ENCODE results near the gene PIEZO1. TPM values are rescaled to one million over a fixed set of nuclear protein-coding genes. Genes with fewer than 3 reads are reported as not detected.
"Not testable (repeated sequence)": the region's sequence is repeated elsewhere in the genome, so short reads cannot be mapped to it uniquely, and the experiment has no call there.

Gene PIEZO1
- total RNA-seq, 5 donors from 2014 or later (not counting 1 experiment from before 2014, with no cell fraction given) = 139 to 274 (median 240) TPM

DNA sequence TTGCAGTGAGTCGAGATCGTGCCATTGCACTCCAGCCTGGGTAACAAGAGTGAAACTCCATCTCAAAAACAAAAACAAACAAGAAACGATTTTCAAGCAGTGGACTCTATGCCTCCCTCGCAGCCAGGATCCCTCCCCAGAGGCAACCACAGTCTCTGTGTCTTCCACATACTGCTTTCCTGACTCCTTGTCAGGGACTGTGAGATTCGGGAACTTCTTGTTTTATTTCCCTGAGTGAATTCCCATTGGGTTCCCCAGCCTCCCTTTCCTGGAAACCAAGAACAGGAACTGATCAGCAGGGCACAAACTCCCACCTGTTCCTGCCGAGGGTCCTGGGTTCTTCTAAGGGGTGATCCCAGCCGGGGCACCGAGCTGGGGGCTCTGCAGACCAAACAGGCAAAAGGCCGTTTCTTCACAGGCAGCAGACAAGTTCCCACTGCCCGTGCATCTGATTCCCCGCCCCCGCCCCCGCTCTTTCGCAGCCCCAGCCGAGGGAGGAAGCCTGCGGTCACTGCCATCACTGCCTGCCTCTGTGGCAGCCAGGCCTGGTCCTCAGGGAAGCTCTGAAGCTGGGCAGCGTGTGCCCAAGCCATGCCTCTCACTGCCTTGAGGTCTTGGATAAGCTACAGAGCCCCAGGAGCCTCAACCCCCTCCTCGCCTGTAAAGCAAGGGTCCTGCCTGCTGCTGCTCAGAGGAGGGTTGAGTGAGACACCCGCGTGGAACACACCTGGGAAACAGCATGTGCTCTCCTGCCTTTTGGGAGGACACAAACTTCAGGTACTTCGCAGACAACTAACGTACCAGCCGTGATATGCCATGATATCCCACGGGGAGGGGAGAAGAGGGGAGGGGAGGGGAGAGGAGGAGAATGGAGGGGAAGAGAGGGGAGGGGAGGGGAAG, 5.5 kb upstream of the PIEZO1 start:
- Mint-ChIP-seq H3K4me1 (peaks cover 42 to 55% (median 51%) of the 10 kb centered on the region in 3 donors), H3K4me3 (peak overlapping the region; percentile 41 to 63 (median 50)), H3K27ac (peak overlapping the region; percentile 90 to 93), H3K27me3 (no peaks in the 10 kb centered on the region), H3K36me3 (no peaks in the 10 kb centered on the region), H3K9me3 (no peaks in the 10 kb centered on the region)
- Histone ChIP-seq H3K4me1 (ENCODE audit: control insufficient read depth in 1 of 2, extremely low read depth in 1 of 2, insufficient read depth in 2 of 2, low read length in 2 of 2) (peaks cover 46 to 70% of the 10 kb centered on the region in 2 experiments), H3K36me3 (ENCODE audit: control insufficient read depth in 2 of 2, extremely low read depth in 1 of 2, insufficient read depth in 1 of 2, low read length in 1 of 2) (no peaks in the 10 kb centered on the region), H3K27me3 (replicated peaks in 1 of 2; ENCODE audit: control insufficient read depth in 2 of 2, extremely low read depth in 1 of 2, insufficient read depth in 2 of 2, low read length in 1 of 2) (no peaks in the 10 kb centered on the region), H3K4me3 (ENCODE audit: control insufficient read depth in 1 of 2, extremely low read depth in 1 of 2, low read length in 1 of 2) (peak overlapping the region; percentile 23 to 28), H3K27ac (ENCODE audit: low read length) (peak overlapping the region; percentile 73), H3K9me3 (no peaks in the 10 kb centered on the region)
- ATAC-seq (replicated peaks in 1 of 4) (peak; percentile 68 to 79 (median 74)), DNase-seq (peak in 29 of 35 experiments; percentile 39 to 80 (median 55))
- ChIA-PET POLR2A (no interaction called here), CTCF (no interaction called here)
- 3% methylated on average over 19 of the region's 24 CpGs for WGBS (ENCODE audit: insufficient coverage)

- no peak overlapping the region for H3K4me3 ChIP-seq (ENCODE audit: control insufficient read depth in 1 of 2, extremely low read depth in 1 of 2, low read length in 1 of 2)
- WGBS (ENCODE audit: insufficient coverage) = 57% methylated on average over 3 of the region's 7 CpGs
- H3K36me3 ChIP-seq (ENCODE audit: control insufficient read depth in 2 of 2, extremely low read depth in 1 of 2, insufficient read depth in 1 of 2, low read length in 1 of 2) = no peaks in the 10 kb centered on the region
- peak overlapping the region; percentile 29 for H3K27ac ChIP-seq (ENCODE audit: low read length)
- ChIA-PET CTCF (no interaction called here), POLR2A (no interaction called here)
- DNase-seq = no peak
- peak overlapping the region in 1 of 3 donors; percentile 63 for H3K4me3 Mint-ChIP-seq
- no peaks in the 10 kb centered on the region for H3K9me3 Mint-ChIP-seq
- peak overlapping the region; percentile 90 to 93 for H3K27ac Mint-ChIP-seq
- H3K4me1 Mint-ChIP-seq = peaks cover 33 to 46% (median 42%) of the 10 kb centered on the region in 3 donors
- H3K27me3 ChIP-seq (replicated peaks in 1 of 2; ENCODE audit: control insufficient read depth in 2 of 2, extremely low read depth in 1 of 2, insufficient read depth in 2 of 2, low read length in 1 of 2) = no peaks in the 10 kb centered on the region
- no peaks in the 10 kb centered on the region for H3K27me3 Mint-ChIP-seq
- no peaks in the 10 kb centered on the region for H3K9me3 ChIP-seq
- ATAC-seq (replicated peaks in 1 of 4) = no peak
- peaks cover 40 to 61% of the 10 kb centered on the region in 2 experiments for H3K4me1 ChIP-seq (ENCODE audit: control insufficient read depth in 1 of 2, extremely low read depth in 1 of 2, insufficient read depth in 2 of 2, low read length in 2 of 2)
- H3K36me3 Mint-ChIP-seq = no peaks in the 10 kb centered on the region
Observed at GRCh38 chr16:88789594-88789993, 4.6 kb upstream of the PIEZO1 start.

DNA sequence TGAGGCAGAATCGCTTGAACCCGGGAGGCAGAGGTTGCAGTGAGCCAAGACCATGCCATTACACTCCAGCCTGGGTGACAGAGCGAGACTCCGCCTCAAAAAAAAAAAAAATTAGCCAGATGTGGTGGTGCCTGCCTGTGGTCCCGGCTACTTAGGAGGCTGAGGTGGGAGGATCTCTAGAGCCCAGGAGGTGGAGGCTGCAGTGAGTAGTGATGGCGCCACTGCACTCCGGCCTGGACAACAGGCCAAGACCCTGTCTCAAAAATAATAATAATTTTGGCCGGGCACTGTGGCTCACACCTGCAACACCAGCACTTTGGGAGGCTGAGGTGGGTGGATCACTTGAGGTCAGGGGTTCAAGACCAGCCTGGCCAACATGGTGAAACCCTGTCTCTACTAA, 3.7 kb upstream of the PIEZO1 start:
- H3K27me3 ChIP-seq (replicated peaks in 1 of 2; ENCODE audit: control insufficient read depth in 2 of 2, extremely low read depth in 1 of 2, insufficient read depth in 2 of 2, low read length in 1 of 2); H3K36me3 ChIP-seq (ENCODE audit: control insufficient read depth in 2 of 2, extremely low read depth in 1 of 2, insufficient read depth in 1 of 2, low read length in 1 of 2); H3K27ac ChIP-seq (ENCODE audit: low read length); H3K27ac Mint-ChIP-seq; CTCF ChIA-PET; POLR2A ChIA-PET; H3K4me3 Mint-ChIP-seq; H3K4me3 ChIP-seq (ENCODE audit: control insufficient read depth in 1 of 2, extremely low read depth in 1 of 2, low read length in 1 of 2); H3K27me3 Mint-ChIP-seq; ATAC-seq (replicated peaks in 1 of 4); DNase-seq; H3K9me3 Mint-ChIP-seq; H3K36me3 Mint-ChIP-seq; H3K9me3 ChIP-seq: not testable (repeated sequence)
- peaks cover 34 to 58% of the 10 kb centered on the region in 2 experiments for H3K4me1 ChIP-seq (ENCODE audit: control insufficient read depth in 1 of 2, extremely low read depth in 1 of 2, insufficient read depth in 2 of 2, low read length in 2 of 2)
- 95% methylated on average over 4 of the region's 8 CpGs for WGBS (ENCODE audit: insufficient coverage)
- peaks cover 31 to 43% (median 38%) of the 10 kb centered on the region in 3 donors for H3K4me1 Mint-ChIP-seq

DNA sequence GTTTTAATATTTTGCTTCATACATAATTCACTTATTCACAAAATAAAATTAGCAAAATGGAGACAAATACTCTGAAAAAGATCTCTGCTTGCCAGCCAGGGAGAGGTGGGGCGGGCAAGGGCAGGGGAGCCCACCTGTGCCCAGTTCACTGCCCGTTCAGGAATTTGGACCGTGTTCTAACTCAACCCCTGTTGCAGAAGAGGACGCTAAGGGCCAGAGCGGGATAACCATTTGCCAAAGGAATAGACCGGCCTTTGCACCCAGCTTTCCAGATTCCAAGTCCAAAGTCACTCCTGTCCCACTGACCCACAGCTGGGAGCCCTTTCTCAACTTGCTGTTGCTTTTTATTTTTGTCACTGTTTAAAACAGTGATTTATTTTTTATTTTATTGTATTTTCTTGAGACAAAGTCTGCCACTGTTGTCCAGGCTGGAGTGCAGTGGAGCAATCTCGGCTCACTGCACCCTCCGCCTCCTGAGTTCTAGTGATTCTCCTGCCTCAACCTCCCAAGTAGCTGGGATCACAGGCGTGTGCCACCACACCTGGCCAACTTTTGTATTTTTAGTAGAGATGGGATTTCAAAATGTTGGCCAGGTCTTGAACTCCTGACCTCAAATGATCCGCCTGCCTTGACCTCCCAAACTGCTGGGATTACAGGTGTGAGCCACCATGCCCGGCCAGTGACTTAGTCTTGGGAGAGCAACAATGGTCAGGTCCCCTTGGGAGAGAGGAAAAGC, 2.7 kb upstream of the PIEZO1 start:
- POLR2A ChIA-PET = no interaction called here
- H3K9me3 Mint-ChIP-seq = no peaks in the 10 kb centered on the region
- Histone ChIP-seq H3K27me3 (replicated peaks in 1 of 2; ENCODE audit: control insufficient read depth in 2 of 2, extremely low read depth in 1 of 2, insufficient read depth in 2 of 2, low read length in 1 of 2) (no peaks in the 10 kb centered on the region), H3K27ac (ENCODE audit: low read length) (no peak overlapping the region), H3K4me1 (ENCODE audit: control insufficient read depth in 1 of 2, extremely low read depth in 1 of 2, insufficient read depth in 2 of 2, low read length in 2 of 2) (peaks cover 32 to 58% of the 10 kb centered on the region in 2 experiments), H3K9me3 (no peaks in the 10 kb centered on the region), H3K4me3 (ENCODE audit: control insufficient read depth in 1 of 2, extremely low read depth in 1 of 2, low read length in 1 of 2) (no peak overlapping the region), H3K36me3 (ENCODE audit: control insufficient read depth in 2 of 2, extremely low read depth in 1 of 2, insufficient read depth in 1 of 2, low read length in 1 of 2) (no peaks in the 10 kb centered on the region)
- no peaks in the 10 kb centered on the region for H3K36me3 Mint-ChIP-seq
- H3K4me1 Mint-ChIP-seq = peaks cover 35 to 43% (median 38%) of the 10 kb centered on the region in 3 donors
- H3K4me3 Mint-ChIP-seq = no peak overlapping the region
- no peaks in the 10 kb centered on the region for H3K27me3 Mint-ChIP-seq
- WGBS (ENCODE audit: insufficient coverage) = 97% methylated on average over 5 of the region's 11 CpGs
- DNase-seq (no peak), ATAC-seq (replicated peaks in 1 of 4) (no peak)
- peak overlapping the region; percentile 46 to 78 for H3K27ac Mint-ChIP-seq
- CTCF ChIA-PET = interaction anchor here in 1 of 2 donors (1.3 kb wide), 1 partner anchor 50 kb away, joined by 7 read pairs; no protein-coding TSS in a partner anchor

- peak overlapping the region; percentile 39 to 54 for H3K4me3 ChIP-seq (ENCODE audit: control insufficient read depth in 1 of 2, extremely low read depth in 1 of 2, low read length in 1 of 2)
- DNase-seq = peak in 1 of 35 experiments; percentile 34
- ATAC-seq (replicated peaks in 1 of 4) = peak; percentile 1 to 10 (median 6)
- CTCF ChIA-PET = interaction anchor here (0.6 to 1.5 kb wide), 4 partner anchors 18 to 95 kb away, joined by 3 to 7 read pairs (median 4); no protein-coding TSS in a partner anchor
- H3K27ac Mint-ChIP-seq = no peak overlapping the region
- peaks cover 0 to under 1% of the 10 kb centered on the region in 2 donors for H3K36me3 ChIP-seq (ENCODE audit: control insufficient read depth in 2 of 2, extremely low read depth in 1 of 2, insufficient read depth in 1 of 2, low read length in 1 of 2)
- H3K9me3 ChIP-seq = no peaks in the 10 kb centered on the region
- no peaks in the 10 kb centered on the region for H3K27me3 ChIP-seq (replicated peaks in 1 of 2; ENCODE audit: control insufficient read depth in 2 of 2, extremely low read depth in 1 of 2, insufficient read depth in 2 of 2, low read length in 1 of 2)
- H3K4me3 Mint-ChIP-seq = peak overlapping the region in 1 of 3 donors; percentile 66
- POLR2A ChIA-PET = no interaction called here
- H3K4me1 ChIP-seq (ENCODE audit: control insufficient read depth in 1 of 2, extremely low read depth in 1 of 2, insufficient read depth in 2 of 2, low read length in 2 of 2) = peaks cover 33 to 59% of the 10 kb centered on the region in 2 experiments
- no peaks in the 10 kb centered on the region for H3K27me3 Mint-ChIP-seq
- under 1% methylated on average over 31 of the region's 32 CpGs for WGBS (ENCODE audit: insufficient coverage)
- peaks cover 44 to 47% (median 45%) of the 10 kb centered on the region in 3 donors for H3K4me1 Mint-ChIP-seq
- no peak overlapping the region for H3K27ac ChIP-seq (ENCODE audit: low read length)
- no peaks in the 10 kb centered on the region for H3K9me3 Mint-ChIP-seq
- H3K36me3 Mint-ChIP-seq = no peaks in the 10 kb centered on the region
Observed at GRCh38 chr16:88784856-88785105, 239 bp downstream of the PIEZO1 start.

DNA sequence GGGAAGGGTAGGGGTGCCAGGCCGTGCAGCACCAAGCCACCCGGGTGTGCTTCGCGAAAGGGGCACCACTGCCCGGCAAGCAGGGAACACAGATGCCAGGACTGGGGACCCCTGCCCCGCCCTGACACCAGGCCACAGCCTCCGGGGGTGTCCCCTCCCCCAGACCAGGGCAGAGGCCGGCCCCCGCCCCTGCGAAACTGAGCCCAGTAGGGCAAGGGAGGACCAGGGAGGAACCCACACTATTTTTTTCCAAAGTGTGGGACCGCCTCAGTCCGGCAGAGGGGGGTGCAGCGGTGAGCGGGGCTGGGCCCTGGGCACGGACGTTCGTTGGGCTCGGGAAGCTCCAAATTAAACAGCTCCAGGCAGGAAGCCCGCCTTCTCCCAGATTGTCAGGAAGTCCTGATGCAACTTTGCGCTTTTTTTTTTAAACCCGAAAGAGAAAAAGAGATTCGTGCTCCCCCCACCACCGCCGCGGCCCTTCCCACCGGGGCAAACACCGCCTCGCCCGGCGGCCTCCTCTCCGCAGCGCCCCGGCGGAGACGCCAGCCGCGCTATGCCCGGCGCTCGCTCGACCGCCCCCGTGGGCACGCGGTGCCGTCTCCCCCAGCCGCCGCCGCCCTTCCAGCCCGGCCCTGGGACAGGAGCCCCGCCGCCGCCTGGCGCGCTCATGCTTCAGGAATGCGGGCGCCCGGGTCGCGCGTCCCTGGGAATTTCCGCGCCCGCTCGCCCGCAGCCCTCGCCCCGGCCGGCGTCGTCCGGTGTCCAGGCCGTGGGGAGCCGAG, 755 bp downstream of the PIEZO1 start:
- H3K27me3 ChIP-seq (replicated peaks in 1 of 2; ENCODE audit: control insufficient read depth in 2 of 2, extremely low read depth in 1 of 2, insufficient read depth in 2 of 2, low read length in 1 of 2) = no peaks in the 10 kb centered on the region
- CTCF ChIA-PET = interaction anchor here (0.6 to 1.5 kb wide), 4 partner anchors 19 to 94 kb away, joined by 3 to 7 read pairs (median 4); no protein-coding TSS in a partner anchor
- peaks cover 0 to 5% of the 10 kb centered on the region in 2 donors for H3K36me3 ChIP-seq (ENCODE audit: control insufficient read depth in 2 of 2, extremely low read depth in 1 of 2, insufficient read depth in 1 of 2, low read length in 1 of 2)
- 1% methylated on average over 65 of the region's 74 CpGs for WGBS (ENCODE audit: insufficient coverage)
- no peaks in the 10 kb centered on the region for H3K9me3 ChIP-seq
- no peaks in the 10 kb centered on the region for H3K36me3 Mint-ChIP-seq
- peaks cover 44 to 47% (median 44%) of the 10 kb centered on the region in 3 donors for H3K4me1 Mint-ChIP-seq
- peak overlapping the region; percentile 66 to 80 (median 74) for H3K4me3 Mint-ChIP-seq
- peak overlapping the region; percentile 80 to 96 for H3K27ac Mint-ChIP-seq
- DNase-seq (peak in 10 of 35 experiments; percentile 18 to 68 (median 46)), ATAC-seq (replicated peaks in 1 of 4) (peak in 1 of 4 experiments; percentile 12)
- H3K9me3 Mint-ChIP-seq = no peaks in the 10 kb centered on the region
- no peaks in the 10 kb centered on the region for H3K27me3 Mint-ChIP-seq
- H3K4me1 ChIP-seq (ENCODE audit: control insufficient read depth in 1 of 2, extremely low read depth in 1 of 2, insufficient read depth in 2 of 2, low read length in 2 of 2) = peaks cover 31 to 59% of the 10 kb centered on the region in 2 experiments
- POLR2A ChIA-PET = no interaction called here
- peak overlapping the region; percentile 79 for H3K27ac ChIP-seq (ENCODE audit: low read length)
- peak overlapping the region; percentile 39 to 54 for H3K4me3 ChIP-seq (ENCODE audit: control insufficient read depth in 1 of 2, extremely low read depth in 1 of 2, low read length in 1 of 2)
